Esophagus squamous epithelium (tissue), 4 donors: ENCODE data around the gene ADGRB3.

Experiments used
- POLR2A ChIP-seq, 4 donors: fragments of 450-650 bp; IDR thresholded peaks; one replicate each; pipeline ENCODE4 v1.6.1; 2017; ENCODE audit warnings: antibody characterized with exemption in 4 of 4, mild to moderate bottlenecking in 4 of 4, moderate library complexity in 3 of 4
- TF ChIP-seq, protein P1 (sequence below), 6 experiments: fragments of 450-650 bp in 4 of 6; fragments of 200-600 bp in 2 of 6; sonication (generic) in 2 of 6; IDR thresholded peaks; one replicate each; pipeline ENCODE4 v1.5.1; 2016 to 2019; ENCODE audit warnings: antibody characterized with exemption in 6 of 6, mild to moderate bottlenecking in 4 of 6, moderate library complexity in 4 of 6

DNA sequence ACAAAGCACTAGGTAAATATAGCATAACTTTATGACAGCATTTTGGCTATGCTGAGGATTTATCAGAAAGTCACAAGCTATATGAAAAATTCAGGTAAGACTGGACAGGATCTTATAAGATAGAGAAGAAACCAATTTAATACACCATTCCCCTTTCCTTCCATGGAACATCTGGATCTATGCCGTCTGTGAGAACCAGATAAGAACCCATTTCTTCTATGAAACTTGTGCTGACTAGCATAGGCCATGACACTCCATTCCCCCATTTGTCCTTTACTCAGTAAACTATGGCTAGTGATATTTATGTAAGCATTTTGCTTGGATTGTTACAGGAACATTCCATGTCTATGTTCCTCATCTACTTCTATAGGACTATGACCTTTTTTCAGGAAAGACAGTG lies 437.7 kb downstream of the ADGRB3 start:
- TF ChIP-seq, protein P1, sequence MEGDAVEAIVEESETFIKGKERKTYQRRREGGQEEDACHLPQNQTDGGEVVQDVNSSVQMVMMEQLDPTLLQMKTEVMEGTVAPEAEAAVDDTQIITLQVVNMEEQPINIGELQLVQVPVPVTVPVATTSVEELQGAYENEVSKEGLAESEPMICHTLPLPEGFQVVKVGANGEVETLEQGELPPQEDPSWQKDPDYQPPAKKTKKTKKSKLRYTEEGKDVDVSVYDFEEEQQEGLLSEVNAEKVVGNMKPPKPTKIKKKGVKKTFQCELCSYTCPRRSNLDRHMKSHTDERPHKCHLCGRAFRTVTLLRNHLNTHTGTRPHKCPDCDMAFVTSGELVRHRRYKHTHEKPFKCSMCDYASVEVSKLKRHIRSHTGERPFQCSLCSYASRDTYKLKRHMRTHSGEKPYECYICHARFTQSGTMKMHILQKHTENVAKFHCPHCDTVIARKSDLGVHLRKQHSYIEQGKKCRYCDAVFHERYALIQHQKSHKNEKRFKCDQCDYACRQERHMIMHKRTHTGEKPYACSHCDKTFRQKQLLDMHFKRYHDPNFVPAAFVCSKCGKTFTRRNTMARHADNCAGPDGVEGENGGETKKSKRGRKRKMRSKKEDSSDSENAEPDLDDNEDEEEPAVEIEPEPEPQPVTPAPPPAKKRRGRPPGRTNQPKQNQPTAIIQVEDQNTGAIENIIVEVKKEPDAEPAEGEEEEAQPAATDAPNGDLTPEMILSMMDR (IDR thresholded peaks at IDR 0.05): no peak
- no peak for TF ChIP-seq POLR2A (IDR thresholded peaks at IDR 0.05)
